Measurements from ENCODE around the gene CDSN. TPM values are rescaled to one million over a fixed set of nuclear protein-coding genes. Genes with fewer than 3 reads are reported as not detected.

The CDSN gene
- total and polyA plus RNA-seq, 2 experiments from 2014 or later: not detected

GRCh38 chr6:31126396-31127175 lies 6.3 kb upstream of the CDSN start:
- peak overlapping the region; percentile 35 for H3K4me2 ChIP-seq (ENCODE audit: unreplicated experiment)
- peaks cover 22% of the 10 kb centered on the region for H3F3A ChIP-seq (ENCODE audit: insufficient read depth)
- no peaks in the 10 kb centered on the region for H3K9me2 ChIP-seq (ENCODE audit: insufficient read depth)
- H3K27me3 ChIP-seq (replicated peaks; ENCODE audit: insufficient read depth): no peaks in the 10 kb centered on the region
- no peak for DNase-seq
- H3K9ac ChIP-seq: peak overlapping the region; percentile 27; the same call in 1 of the 2 replicates
- H2AFZ ChIP-seq: no peak overlapping the region
- H3K36me3 ChIP-seq (ENCODE audit: low read depth): no peaks in the 10 kb centered on the region
- H3K4me3 ChIP-seq: no peak overlapping the region
- in situ Hi-C loops (cut with MboI): no loop called here
- WGBS, 2 experiments (ENCODE audit: low coverage in 1 of 2, low lambda C conversion rate in 2 of 2, missing lambda C conversion rate in 2 of 2): 81% methylated on average over 15 to 16 of the region's 16 CpGs
- TF ChIP-seq EZH2 (IDR thresholded peaks at IDR 0.05; ENCODE audit: insufficient read depth, poor library complexity, severe bottlenecking) (no peak), EZH2phosphoT487 (IDR thresholded peaks at IDR 0.05; ENCODE audit: insufficient read depth, low read depth) (no peak)
- no peaks in the 10 kb centered on the region for H3K79me2 ChIP-seq (ENCODE audit: insufficient read depth)
- H3K4me1 ChIP-seq (ENCODE audit: insufficient read depth): peaks cover 38% of the 10 kb centered on the region
- H3K9me3 ChIP-seq (ENCODE audit: low read depth): no peaks in the 10 kb centered on the region
- no peaks in the 10 kb centered on the region for H4K20me1 ChIP-seq (ENCODE audit: insufficient read depth)
- H3K27ac ChIP-seq: peak overlapping the region; percentile 51

- Histone ChIP-seq H3K36me3 (ENCODE audit: low read depth) (no peaks in the 10 kb centered on the region), H2AFZ (no peak overlapping the region), H3K4me1 (ENCODE audit: insufficient read depth) (peaks cover 38% of the 10 kb centered on the region), H3K79me2 (ENCODE audit: insufficient read depth) (no peaks in the 10 kb centered on the region), H3K4me3 (no peak overlapping the region), H3F3A (ENCODE audit: insufficient read depth) (peaks cover 23% of the 10 kb centered on the region), H3K27ac (peak overlapping the region; percentile 51), H4K20me1 (ENCODE audit: insufficient read depth) (no peaks in the 10 kb centered on the region), H3K9ac (peak overlapping the region; percentile 27; the same call in 1 of the 2 replicates), H3K27me3 (replicated peaks; ENCODE audit: insufficient read depth) (no peaks in the 10 kb centered on the region), H3K9me3 (ENCODE audit: low read depth) (no peaks in the 10 kb centered on the region), H3K4me2 (ENCODE audit: unreplicated experiment) (peak overlapping the region; percentile 35), H3K9me2 (ENCODE audit: insufficient read depth) (no peaks in the 10 kb centered on the region)
- in situ Hi-C loops (cut with MboI): no loop called here
- TF ChIP-seq EZH2 (IDR thresholded peaks at IDR 0.05; ENCODE audit: insufficient read depth, poor library complexity, severe bottlenecking) (no peak), EZH2phosphoT487 (IDR thresholded peaks at IDR 0.05; ENCODE audit: insufficient read depth, low read depth) (no peak)
- WGBS, 2 experiments (ENCODE audit: low coverage in 1 of 2, low lambda C conversion rate in 2 of 2, missing lambda C conversion rate in 2 of 2): 51 to 55% methylated on average over 12 of the region's 12 CpGs
- DNase-seq: peak; percentile 98
Observed at GRCh38 chr6:31125586-31126363, 5.5 kb upstream of the CDSN start.

GRCh38 chr6:31125162-31125561 lies 4.9 kb upstream of the CDSN start:
- Histone ChIP-seq H3K4me3 (no peak overlapping the region), H3K36me3 (ENCODE audit: low read depth) (no peaks in the 10 kb centered on the region), H3K27ac (peak overlapping the region; percentile 38), H3K9me3 (ENCODE audit: low read depth) (no peaks in the 10 kb centered on the region), H3K27me3 (replicated peaks; ENCODE audit: insufficient read depth) (no peaks in the 10 kb centered on the region), H3F3A (ENCODE audit: insufficient read depth) (peaks cover 23% of the 10 kb centered on the region), H3K79me2 (ENCODE audit: insufficient read depth) (no peaks in the 10 kb centered on the region), H3K9ac (no peak overlapping the region), H3K4me1 (ENCODE audit: insufficient read depth) (peaks cover 38% of the 10 kb centered on the region), H3K9me2 (ENCODE audit: insufficient read depth) (no peaks in the 10 kb centered on the region), H2AFZ (no peak overlapping the region), H3K4me2 (ENCODE audit: unreplicated experiment) (no peak overlapping the region), H4K20me1 (ENCODE audit: insufficient read depth) (no peaks in the 10 kb centered on the region)
- 65 to 69% methylated on average over 8 of the region's 8 CpGs for WGBS, 2 experiments (ENCODE audit: low coverage in 1 of 2, low lambda C conversion rate in 2 of 2, missing lambda C conversion rate in 2 of 2)
- TF ChIP-seq EZH2phosphoT487 (IDR thresholded peaks at IDR 0.05; ENCODE audit: insufficient read depth, low read depth): no peak
- no peak for TF ChIP-seq EZH2 (IDR thresholded peaks at IDR 0.05; ENCODE audit: insufficient read depth, poor library complexity, severe bottlenecking)
- in situ Hi-C loops (cut with MboI): no loop called here
- DNase-seq: peak; percentile 66

- H3K4me3 ChIP-seq: no peak overlapping the region
- H3K9me2 ChIP-seq (ENCODE audit: insufficient read depth): no peaks in the 10 kb centered on the region
- H3K79me2 ChIP-seq (ENCODE audit: insufficient read depth): no peaks in the 10 kb centered on the region
- peak overlapping the region; percentile 51 for H3K9ac ChIP-seq
- peaks cover 38% of the 10 kb centered on the region for H3K4me1 ChIP-seq (ENCODE audit: insufficient read depth)
- H4K20me1 ChIP-seq (ENCODE audit: insufficient read depth): no peaks in the 10 kb centered on the region
- H3K27me3 ChIP-seq (replicated peaks; ENCODE audit: insufficient read depth): no peaks in the 10 kb centered on the region
- WGBS, 2 experiments (ENCODE audit: low coverage in 1 of 2, low lambda C conversion rate in 2 of 2, missing lambda C conversion rate in 2 of 2): 42 to 43% methylated on average over 16 of the region's 16 CpGs
- H3F3A ChIP-seq (ENCODE audit: insufficient read depth): peaks cover 23% of the 10 kb centered on the region
- peak overlapping the region; percentile 47 for H3K4me2 ChIP-seq (ENCODE audit: unreplicated experiment)
- H3K27ac ChIP-seq: peak overlapping the region; percentile 67
- in situ Hi-C loops (cut with MboI): no loop called here
- H2AFZ ChIP-seq: no peak overlapping the region
- no peaks in the 10 kb centered on the region for H3K36me3 ChIP-seq (ENCODE audit: low read depth)
- no peaks in the 10 kb centered on the region for H3K9me3 ChIP-seq (ENCODE audit: low read depth)
- DNase-seq: peak; percentile 96
- TF ChIP-seq EZH2phosphoT487 (IDR thresholded peaks at IDR 0.05; ENCODE audit: insufficient read depth, low read depth): no peak
- TF ChIP-seq EZH2 (IDR thresholded peaks at IDR 0.05; ENCODE audit: insufficient read depth, poor library complexity, severe bottlenecking): no peak
Observed at GRCh38 chr6:31122791-31123706, 2.8 kb upstream of the CDSN start.

Measured in GM23248 (cell line).